Endodermal cell (in vitro differentiated cells): ENCODE data around the gene JMJD1C. TPM values are rescaled to one million over a fixed set of nuclear protein-coding genes. Genes with fewer than 3 reads are reported as not detected.

Source experiments
- DNase-seq: peaks from one replicate; pipeline ENCODE4 v3.0.0-alpha.2; 2017
- H3K27ac ChIP-seq: 2 replicates; pipeline ENCODE4 v1.5.1; 2013; ENCODE audit warnings: mild to moderate bottlenecking, low read depth, low read length, moderate library complexity
- H3K27me3 ChIP-seq: 2 replicates; pipeline ENCODE4 v1.6.1; 2013; ENCODE audit warnings: mild to moderate bottlenecking, low read length, moderate library complexity; ENCODE audit not compliant: insufficient read depth, control insufficient read depth, poor library complexity, severe bottlenecking
- H3K36me3 ChIP-seq: 2 replicates; pipeline ENCODE4 v1.7.0; 2013; ENCODE audit warnings: mild to moderate bottlenecking, low read length, moderate library complexity; ENCODE audit not compliant: control insufficient read depth, insufficient read depth
- H3K4me1 ChIP-seq: one replicate; pipeline ENCODE4 v1.7.0; 2013; ENCODE audit warnings: low read length; ENCODE audit not compliant: control insufficient read depth, insufficient read depth
- H3K4me3 ChIP-seq: 2 replicates; pipeline ENCODE4 v1.5.1; 2013; ENCODE audit warnings: mild to moderate bottlenecking, low read length, moderate library complexity
- H3K9ac ChIP-seq: 2 replicates; pipeline ENCODE4 v1.6.1; 2013; ENCODE audit warnings: mild to moderate bottlenecking, low read length, moderate library complexity; ENCODE audit not compliant: poor library complexity, severe bottlenecking; ENCODE audit errors: extremely low read depth
- H3K9me3 ChIP-seq: 2 replicates; pipeline ENCODE4 v1.6.1; 2013; ENCODE audit warnings: mild to moderate bottlenecking, low read length, moderate library complexity; ENCODE audit not compliant: control insufficient read depth
- H3K27ac Mint-ChIP-seq: 2 replicates; pipeline ENCODE4 v1.8.0; 2020; ENCODE audit warnings: mixed read lengths
- H3K27me3 Mint-ChIP-seq: 2 replicates; pipeline ENCODE4 v1.8.0; 2021; ENCODE audit warnings: mild to moderate bottlenecking, mixed read lengths; ENCODE audit not compliant: insufficient read depth
- H3K36me3 Mint-ChIP-seq: 2 replicates; pipeline ENCODE4 v1.8.0; 2020; ENCODE audit warnings: low read depth, mixed read lengths
- H3K4me1 Mint-ChIP-seq: 2 replicates; pipeline ENCODE4 v1.8.0; 2020; ENCODE audit warnings: mixed read lengths
- H3K4me3 Mint-ChIP-seq: 2 replicates; pipeline ENCODE4 v1.8.0; 2020; ENCODE audit warnings: mild to moderate bottlenecking, moderate library complexity, mixed read lengths
- H3K9me3 Mint-ChIP-seq: 2 replicates; pipeline ENCODE4 v1.8.0; 2020; ENCODE audit warnings: mild to moderate bottlenecking, mixed read lengths
- CTCF ChIP-seq: fragments of 200-600 bp; sonication (generic); conservative IDR thresholded peaks from 2 replicates; pipeline ENCODE4 v1.5.0; 2021; ENCODE audit warnings: antibody characterized with exemption, mild to moderate bottlenecking
- WGBS, 2 experiments: methylation state at CpG; one replicate each; pipeline versions ENCODE4 v1.1.5 to v1.1.7; 2013; ENCODE audit warnings: missing lambda C conversion rate in 2 of 2, mixed read lengths in 1 of 2; ENCODE audit not compliant: insufficient coverage in 1 of 2, insufficient read length in 1 of 2; 5-methylcytosine and 5-hydroxymethylcytosine counted together
- total RNA-seq, 2 donors: library from RNA; stranded (reverse); fragmentation: NEBNext Ultra II Directional in 1 of 2; extraction: Animal tissue kit (Norgen Biotek cat#: 25700) in 1 of 2; gene quantifications; 2 replicates in 1 of 2; 3 replicates in 1 of 2; pipeline ENCODE4 v1.2.1, GENCODE V29; 2021

Gene JMJD1C
- total RNA-seq, 2 donors from 2014 or later = 91.3 to 114 TPM

DNA sequence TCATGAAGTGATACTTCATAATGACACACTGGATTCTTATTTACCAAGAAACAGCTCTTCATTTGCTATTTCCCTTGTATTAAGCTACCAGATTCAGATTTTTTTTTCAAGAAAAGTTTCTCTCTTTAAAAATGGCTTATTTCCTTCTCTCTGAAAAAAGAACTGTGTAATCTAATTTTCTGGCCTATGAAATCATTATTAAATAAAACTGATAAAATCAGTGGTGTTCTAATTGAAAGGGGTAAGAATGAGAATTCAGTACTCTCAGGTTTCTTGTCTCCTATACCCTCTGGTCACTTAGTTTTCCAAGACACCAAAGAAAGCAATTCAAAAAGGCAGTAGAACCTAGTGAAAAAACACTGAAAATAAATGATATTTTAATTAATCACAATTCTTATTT lies 10.3 kb downstream of the JMJD1C start:
- no peak for TF ChIP-seq CTCF
- H3K4me1 ChIP-seq = peaks cover 6% of the 10 kb centered on the region
- no peak overlapping the region for H3K9ac ChIP-seq
- H3K9me3 ChIP-seq = peaks cover 9% of the 10 kb centered on the region
- no peak overlapping the region for H3K4me3 Mint-ChIP-seq
- no peak overlapping the region for H3K27ac ChIP-seq
- H3K4me1 Mint-ChIP-seq = peaks cover 12% of the 10 kb centered on the region
- H3K36me3 Mint-ChIP-seq = peaks cover 20% of the 10 kb centered on the region
- H3K4me3 ChIP-seq = no peak overlapping the region
- DNase-seq = no peak
- H3K9me3 Mint-ChIP-seq = peaks cover 5% of the 10 kb centered on the region
- H3K27me3 ChIP-seq = no peaks in the 10 kb centered on the region
- no peak overlapping the region for H3K27ac Mint-ChIP-seq
- peaks cover 28% of the 10 kb centered on the region for H3K36me3 ChIP-seq
- no peaks in the 10 kb centered on the region for H3K27me3 Mint-ChIP-seq

- DNase-seq = no peak
- Mint-ChIP-seq H3K27me3 (no peaks in the 10 kb centered on the region), H3K4me1 (peaks cover 12% of the 10 kb centered on the region), H3K9me3 (peaks cover 5% of the 10 kb centered on the region), H3K27ac (no peak overlapping the region), H3K36me3 (peaks cover 23% of the 10 kb centered on the region), H3K4me3 (no peak overlapping the region)
- no peak overlapping the region for H3K9ac ChIP-seq
- no peak overlapping the region for H3K4me3 ChIP-seq
- H3K4me1 ChIP-seq = peaks cover 6% of the 10 kb centered on the region
- H3K36me3 ChIP-seq = peaks cover 31% of the 10 kb centered on the region
- H3K9me3 ChIP-seq = peaks cover 13% of the 10 kb centered on the region
- no peaks in the 10 kb centered on the region for H3K27me3 ChIP-seq
- TF ChIP-seq CTCF = no peak
- H3K27ac ChIP-seq = no peak overlapping the region
- WGBS, 2 experiments = 93 to 100% methylated on average over 2 of the region's 2 CpGs
These were observed 11.1 kb downstream of the JMJD1C start for GRCh38 chr10:63454631-63455030.

- peaks cover 28% of the 10 kb centered on the region for H3K36me3 Mint-ChIP-seq
- no peak overlapping the region for H3K4me3 Mint-ChIP-seq
- H3K4me3 ChIP-seq = no peak overlapping the region
- DNase-seq = no peak
- peaks cover 12% of the 10 kb centered on the region for H3K4me1 Mint-ChIP-seq
- no peak overlapping the region for H3K27ac Mint-ChIP-seq
- H3K27me3 Mint-ChIP-seq = no peaks in the 10 kb centered on the region
- peaks cover 37% of the 10 kb centered on the region for H3K36me3 ChIP-seq
- peaks cover 5% of the 10 kb centered on the region for H3K9me3 Mint-ChIP-seq
- no peak for TF ChIP-seq CTCF
- H3K9ac ChIP-seq = no peak overlapping the region
- H3K4me1 ChIP-seq = peaks cover 6% of the 10 kb centered on the region
- no peaks in the 10 kb centered on the region for H3K27me3 ChIP-seq
- peaks cover 13% of the 10 kb centered on the region for H3K9me3 ChIP-seq
- no peak overlapping the region for H3K27ac ChIP-seq
These were observed 13.3 kb downstream of the JMJD1C start for GRCh38 chr10:63452524-63452923.
